HepG2 (cell line): Measurements from ENCODE around the gene CFAP97D1. TPM values are rescaled to one million over a fixed set of nuclear protein-coding genes. Genes with fewer than 3 reads are reported as not detected.

ENCODE experiments used
- CEBPG ChIP-seq: IDR thresholded peaks from 2 replicates; pipeline ENCODE4 v1.6.1; 2016
- CREB1 ChIP-seq, 2 experiments: fragments of 450-650 bp in 1 of 2; IDR thresholded peaks; 2 replicates each; pipeline ENCODE4 v1.6.1; 2016 to 2017; ENCODE audit warnings: control low read depth in 1 of 2, mild to moderate bottlenecking in 1 of 2, missing compliant biosample characterization in 1 of 2, missing genetic modification characterization in 1 of 2
- ISL2 ChIP-seq: sonication (generic); formaldehyde crosslinking; IDR thresholded peaks from 2 replicates; pipeline ENCODE4 v1.5.0; 2020; ENCODE audit warnings: missing genetic modification reagents
- KLF6 ChIP-seq: IDR thresholded peaks from 2 replicates; pipeline ENCODE4 v1.8.0; 2016; ENCODE audit warnings: missing biosample characterization, missing genetic modification reagents
- PLRG1 ChIP-seq: fragments of 450-650 bp; conservative IDR thresholded peaks from 2 replicates; pipeline ENCODE4 v1.6.1; 2016
- POLR2AphosphoS2 ChIP-seq: IDR thresholded peaks from 2 replicates; pipeline ENCODE4 v1.6.1; 2011; ENCODE audit warnings: low read depth, low read length, improper control_type of control experiment
- RAD21 ChIP-seq: fragments of 450-650 bp; formaldehyde crosslinking; IDR thresholded peaks from 2 replicates; pipeline ENCODE4 v1.5.0; 2020; ENCODE audit warnings: mild to moderate bottlenecking
- RORA ChIP-seq: sonication (generic); formaldehyde crosslinking; IDR thresholded peaks from 2 replicates; pipeline ENCODE4 v1.5.0; 2020; ENCODE audit warnings: mild to moderate bottlenecking, missing genetic modification reagents, moderate library complexity
- SETDB1 ChIP-seq: sonication (generic); formaldehyde crosslinking; IDR thresholded peaks from 2 replicates; pipeline ENCODE4 v1.5.1; 2020; ENCODE audit warnings: missing genetic modification reagents, mild to moderate bottlenecking, borderline replicate concordance
- ZFP82 ChIP-seq: sonication (generic); formaldehyde crosslinking; IDR thresholded peaks from 2 replicates; pipeline ENCODE4 v1.5.1; 2020; ENCODE audit warnings: mild to moderate bottlenecking, missing genetic modification reagents, borderline replicate concordance
- ZIK1 ChIP-seq: sonication (generic); formaldehyde crosslinking; IDR thresholded peaks from 2 replicates; pipeline ENCODE4 v1.5.0; 2020; ENCODE audit warnings: mild to moderate bottlenecking, low read depth, missing genetic modification reagents, borderline replicate concordance
- ZNF12 ChIP-seq: sonication (generic); formaldehyde crosslinking; IDR thresholded peaks from 2 replicates; pipeline ENCODE4 v1.5.0; 2020; ENCODE audit warnings: missing genetic modification reagents
- ZNF124 ChIP-seq: sonication (generic); formaldehyde crosslinking; IDR thresholded peaks from 2 replicates; pipeline ENCODE4 v1.4.0; 2020; ENCODE audit warnings: missing genetic modification reagents
- ZNF549 ChIP-seq: sonication (generic); formaldehyde crosslinking; IDR thresholded peaks from 2 replicates; pipeline ENCODE4 v1.5.0; 2020; ENCODE audit warnings: missing genetic modification reagents
- ZNF816 ChIP-seq: sonication (generic); formaldehyde crosslinking; IDR thresholded peaks from 2 replicates; pipeline ENCODE4 v1.8.0; 2022; ENCODE audit warnings: missing genetic modification reagents, mild to moderate bottlenecking, borderline replicate concordance
- polyA plus RNA-seq, 8 experiments: library from polyadenylated mRNA; depleted of rRNA in 3 of 8; stranded (reverse) in 7 of 8; unstranded in 1 of 8; fragments of >200 nt; fragmentation: Illumina TruSeq in 4 of 8; extraction: Trizol in 4 of 8; gene quantifications; 2 replicates each; pipeline versions ENCODE4 v1.2.1 to v1.2.3, GENCODE V29; 2011 to 2016; ENCODE audit warnings: low read depth in 4 of 8, missing spikeins in 1 of 8, mixed read lengths in 1 of 8; ENCODE audit not compliant: insufficient read depth in 1 of 8
- total RNA-seq, 5 experiments: library from RNA; depleted of rRNA; stranded (reverse); fragments of >200 nt; fragmentation: Illumina TruSeq; extraction: Trizol; gene quantifications; 2 replicates each; pipeline ENCODE4 v1.2.3, GENCODE V29; 2016; ENCODE audit warnings: low read depth in 1 of 5
- TF ChIP-seq, protein P1 (sequence below): sonication (generic); formaldehyde crosslinking; IDR thresholded peaks from 2 replicates; pipeline ENCODE4 v1.4.0; 2020; ENCODE audit warnings: mild to moderate bottlenecking, missing genetic modification reagents
- TF ChIP-seq, protein P2 (sequence below): sonication (generic); formaldehyde crosslinking; IDR thresholded peaks from 2 replicates; pipeline ENCODE4 v1.5.1; 2020; ENCODE audit warnings: missing genetic modification reagents, mild to moderate bottlenecking, borderline replicate concordance
- TF ChIP-seq, protein P3 (sequence below): sonication (generic); formaldehyde crosslinking; IDR thresholded peaks from 2 replicates; pipeline ENCODE4 v1.4.0; 2020; ENCODE audit warnings: missing genetic modification reagents
- TF ChIP-seq, protein P4 (sequence below): sonication (generic); formaldehyde crosslinking; IDR thresholded peaks from 2 replicates; pipeline ENCODE4 v1.9.0; 2021; ENCODE audit warnings: missing genetic modification reagents, mild to moderate bottlenecking, borderline replicate concordance

Gene CFAP97D1
- total and polyA plus RNA-seq, 2 of the 13 experiments (the other 11 are each of a cell fraction or from before 2014, with no cell fraction given): 0.02 TPM; not detected in 1

GRCh38 chr17:43801844-43802243, 21.6 kb downstream of the CFAP97D1 start (continued):
- TF ChIP-seq, protein P1, sequence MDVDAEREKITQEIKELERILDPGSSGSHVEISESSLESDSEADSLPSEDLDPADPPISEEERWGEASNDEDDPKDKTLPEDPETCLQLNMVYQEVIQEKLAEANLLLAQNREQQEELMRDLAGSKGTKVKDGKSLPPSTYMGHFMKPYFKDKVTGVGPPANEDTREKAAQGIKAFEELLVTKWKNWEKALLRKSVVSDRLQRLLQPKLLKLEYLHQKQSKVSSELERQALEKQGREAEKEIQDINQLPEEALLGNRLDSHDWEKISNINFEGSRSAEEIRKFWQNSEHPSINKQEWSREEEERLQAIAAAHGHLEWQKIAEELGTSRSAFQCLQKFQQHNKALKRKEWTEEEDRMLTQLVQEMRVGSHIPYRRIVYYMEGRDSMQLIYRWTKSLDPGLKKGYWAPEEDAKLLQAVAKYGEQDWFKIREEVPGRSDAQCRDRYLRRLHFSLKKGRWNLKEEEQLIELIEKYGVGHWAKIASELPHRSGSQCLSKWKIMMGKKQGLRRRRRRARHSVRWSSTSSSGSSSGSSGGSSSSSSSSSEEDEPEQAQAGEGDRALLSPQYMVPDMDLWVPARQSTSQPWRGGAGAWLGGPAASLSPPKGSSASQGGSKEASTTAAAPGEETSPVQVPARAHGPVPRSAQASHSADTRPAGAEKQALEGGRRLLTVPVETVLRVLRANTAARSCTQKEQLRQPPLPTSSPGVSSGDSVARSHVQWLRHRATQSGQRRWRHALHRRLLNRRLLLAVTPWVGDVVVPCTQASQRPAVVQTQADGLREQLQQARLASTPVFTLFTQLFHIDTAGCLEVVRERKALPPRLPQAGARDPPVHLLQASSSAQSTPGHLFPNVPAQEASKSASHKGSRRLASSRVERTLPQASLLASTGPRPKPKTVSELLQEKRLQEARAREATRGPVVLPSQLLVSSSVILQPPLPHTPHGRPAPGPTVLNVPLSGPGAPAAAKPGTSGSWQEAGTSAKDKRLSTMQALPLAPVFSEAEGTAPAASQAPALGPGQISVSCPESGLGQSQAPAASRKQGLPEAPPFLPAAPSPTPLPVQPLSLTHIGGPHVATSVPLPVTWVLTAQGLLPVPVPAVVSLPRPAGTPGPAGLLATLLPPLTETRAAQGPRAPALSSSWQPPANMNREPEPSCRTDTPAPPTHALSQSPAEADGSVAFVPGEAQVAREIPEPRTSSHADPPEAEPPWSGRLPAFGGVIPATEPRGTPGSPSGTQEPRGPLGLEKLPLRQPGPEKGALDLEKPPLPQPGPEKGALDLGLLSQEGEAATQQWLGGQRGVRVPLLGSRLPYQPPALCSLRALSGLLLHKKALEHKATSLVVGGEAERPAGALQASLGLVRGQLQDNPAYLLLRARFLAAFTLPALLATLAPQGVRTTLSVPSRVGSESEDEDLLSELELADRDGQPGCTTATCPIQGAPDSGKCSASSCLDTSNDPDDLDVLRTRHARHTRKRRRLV (CRISPR knock-in tag): no peak
- TF ChIP-seq CEBPG (CRISPR knock-in tag) (peak; percentile 87), ISL2 (peak; percentile 96), KLF6 (CRISPR knock-in tag) (0 out of 2 replicates have a peak, but pooled peaks have one; percentile 63), POLR2AphosphoS2 (no peak), PLRG1 (no peak), ZNF12 (peak; percentile 73), RORA (no peak), CREB1 (IDR thresholded peaks at IDR 0.05) (0 out of 2 replicates have a peak, but pooled peaks have one; percentile 21), CREB1 (CRISPR knock-in tag; IDR thresholded peaks at IDR 0.05) (peak; percentile 80), ZNF549 (CRISPR knock-in tag) (no peak), ZNF816 (CRISPR knock-in tag) (peak; percentile 51; the same call in 1 of the 2 replicates), RAD21 (CRISPR knock-in tag) (no peak), ZIK1 (CRISPR knock-in tag) (no peak), ZNF124 (CRISPR knock-in tag) (0 out of 2 replicates have a peak, but pooled peaks have one; percentile 40), ZFP82 (CRISPR knock-in tag) (no peak), SETDB1 (CRISPR knock-in tag) (no peak)
- TF ChIP-seq, protein P2, sequence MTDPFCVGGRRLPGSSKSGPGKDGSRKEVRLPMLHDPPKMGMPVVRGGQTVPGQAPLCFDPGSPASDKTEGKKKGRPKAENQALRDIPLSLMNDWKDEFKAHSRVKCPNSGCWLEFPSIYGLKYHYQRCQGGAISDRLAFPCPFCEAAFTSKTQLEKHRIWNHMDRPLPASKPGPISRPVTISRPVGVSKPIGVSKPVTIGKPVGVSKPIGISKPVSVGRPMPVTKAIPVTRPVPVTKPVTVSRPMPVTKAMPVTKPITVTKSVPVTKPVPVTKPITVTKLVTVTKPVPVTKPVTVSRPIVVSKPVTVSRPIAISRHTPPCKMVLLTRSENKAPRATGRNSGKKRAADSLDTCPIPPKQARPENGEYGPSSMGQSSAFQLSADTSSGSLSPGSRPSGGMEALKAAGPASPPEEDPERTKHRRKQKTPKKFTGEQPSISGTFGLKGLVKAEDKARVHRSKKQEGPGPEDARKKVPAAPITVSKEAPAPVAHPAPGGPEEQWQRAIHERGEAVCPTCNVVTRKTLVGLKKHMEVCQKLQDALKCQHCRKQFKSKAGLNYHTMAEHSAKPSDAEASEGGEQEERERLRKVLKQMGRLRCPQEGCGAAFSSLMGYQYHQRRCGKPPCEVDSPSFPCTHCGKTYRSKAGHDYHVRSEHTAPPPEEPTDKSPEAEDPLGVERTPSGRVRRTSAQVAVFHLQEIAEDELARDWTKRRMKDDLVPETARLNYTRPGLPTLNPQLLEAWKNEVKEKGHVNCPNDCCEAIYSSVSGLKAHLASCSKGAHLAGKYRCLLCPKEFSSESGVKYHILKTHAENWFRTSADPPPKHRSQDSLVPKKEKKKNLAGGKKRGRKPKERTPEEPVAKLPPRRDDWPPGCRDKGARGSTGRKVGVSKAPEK (CRISPR knock-in tag): no peak
- TF ChIP-seq, protein P3, sequence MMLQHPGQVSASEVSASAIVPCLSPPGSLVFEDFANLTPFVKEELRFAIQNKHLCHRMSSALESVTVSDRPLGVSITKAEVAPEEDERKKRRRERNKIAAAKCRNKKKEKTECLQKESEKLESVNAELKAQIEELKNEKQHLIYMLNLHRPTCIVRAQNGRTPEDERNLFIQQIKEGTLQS (CRISPR knock-in tag): peak; percentile 83; the same call in 1 of the 2 replicates
- TF ChIP-seq, protein P4, sequence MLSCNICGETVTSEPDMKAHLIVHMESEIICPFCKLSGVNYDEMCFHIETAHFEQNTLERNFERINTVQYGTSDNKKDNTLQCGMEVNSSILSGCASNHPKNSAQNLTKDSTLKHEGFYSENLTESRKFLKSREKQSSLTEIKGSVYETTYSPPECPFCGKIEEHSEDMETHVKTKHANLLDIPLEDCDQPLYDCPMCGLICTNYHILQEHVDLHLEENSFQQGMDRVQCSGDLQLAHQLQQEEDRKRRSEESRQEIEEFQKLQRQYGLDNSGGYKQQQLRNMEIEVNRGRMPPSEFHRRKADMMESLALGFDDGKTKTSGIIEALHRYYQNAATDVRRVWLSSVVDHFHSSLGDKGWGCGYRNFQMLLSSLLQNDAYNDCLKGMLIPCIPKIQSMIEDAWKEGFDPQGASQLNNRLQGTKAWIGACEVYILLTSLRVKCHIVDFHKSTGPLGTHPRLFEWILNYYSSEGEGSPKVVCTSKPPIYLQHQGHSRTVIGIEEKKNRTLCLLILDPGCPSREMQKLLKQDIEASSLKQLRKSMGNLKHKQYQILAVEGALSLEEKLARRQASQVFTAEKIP (CRISPR knock-in tag): no peak
